HL-60/S4 treated with retinoic acid at 250 ng/mL for 4 days and 3 days (cell line): ENCODE results near the gene RAP1GAP2.
"Not testable (repeated sequence)": the region's sequence is repeated elsewhere in the genome, so short reads cannot be mapped to it uniquely, and the experiment has no call there.

Experiments
- in situ Hi-C: fragments of 300-500 bp; cut with MboI; formaldehyde crosslinking; loops from 2 replicates; pipeline ENCODE4 v1.7.0; 2022; ENCODE audit warnings: low sequenced_read_pairs

Gene RAP1GAP2

DNA sequence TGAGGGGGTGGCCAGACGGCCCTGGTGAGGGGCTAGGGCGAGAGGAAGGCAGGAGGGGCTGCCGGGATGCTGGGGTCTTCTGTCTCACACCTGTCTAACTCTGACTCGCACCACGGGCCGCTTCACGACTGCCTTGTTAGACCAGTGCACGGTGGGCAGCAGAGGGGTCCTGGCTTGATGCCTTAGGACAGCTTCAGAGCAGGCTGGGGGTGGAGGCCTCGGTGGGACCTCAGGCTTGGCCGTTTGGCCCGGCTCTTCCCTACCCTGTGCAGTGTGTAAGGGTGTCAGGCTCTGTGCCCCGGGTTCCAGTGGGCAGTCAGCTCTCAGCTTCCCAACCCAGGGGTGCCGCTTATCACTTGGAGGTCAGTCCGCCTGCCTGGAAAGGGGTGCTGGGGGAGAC, 166.5 kb downstream of the RAP1GAP2 start:
- in situ Hi-C loops, result no loop called here

- in situ Hi-C loops, result no loop called here
These were observed 167.2 kb downstream of the RAP1GAP2 start for GRCh38 chr17:2963332-2964027.

- in situ Hi-C loops, result no loop called here
These were observed 167.8 kb downstream of the RAP1GAP2 start for GRCh38 chr17:2964028-2964356.

DNA sequence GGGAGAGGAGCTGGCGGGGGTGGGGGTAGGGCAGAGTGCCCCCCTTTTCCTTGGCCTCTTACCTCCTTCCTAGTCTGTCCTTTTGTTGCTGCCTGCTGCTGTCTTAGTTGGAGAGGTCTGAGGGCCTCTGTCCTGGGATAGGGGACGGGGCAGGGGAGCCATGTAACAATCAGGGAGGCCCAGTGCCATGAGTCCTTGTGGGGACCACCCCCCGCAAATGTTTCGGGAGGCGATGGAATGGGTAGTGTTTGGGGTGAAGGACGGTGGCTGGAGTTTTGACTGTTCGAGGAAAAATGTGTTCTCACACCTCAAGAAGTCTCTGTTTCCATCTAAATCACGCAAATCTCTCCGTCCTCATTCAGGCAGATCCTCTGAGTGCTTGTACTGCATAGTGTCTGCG, 168.1 kb downstream of the RAP1GAP2 start:
- in situ Hi-C loops, result no loop called here

GRCh38 chr17:2964831-2965230, 168.6 kb downstream of the RAP1GAP2 start:
- in situ Hi-C loops, result no loop called here

GRCh38 chr17:2965621-2966595, 169.7 kb downstream of the RAP1GAP2 start:
- in situ Hi-C loops, result no loop called here

DNA sequence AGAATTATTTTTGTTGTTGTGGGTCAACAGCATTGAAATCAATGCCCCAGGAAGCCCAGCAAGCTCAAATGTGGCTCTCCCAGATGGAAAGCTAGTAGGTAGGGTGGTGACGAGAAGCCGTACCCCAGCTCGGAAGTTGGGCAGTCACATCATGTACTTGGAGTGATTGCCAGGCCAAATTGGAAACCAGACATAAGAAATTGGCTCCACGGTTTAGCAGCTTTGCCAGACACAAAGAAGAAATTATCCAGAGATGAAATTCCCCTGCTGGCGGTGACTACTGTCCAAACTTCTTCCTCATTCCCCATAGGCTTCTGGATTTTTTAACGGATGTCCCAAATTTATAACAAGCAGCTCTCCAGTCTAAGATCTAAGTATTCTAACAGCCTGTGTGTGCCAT, 171.3 kb downstream of the RAP1GAP2 start:
- in situ Hi-C loops, result no loop called here

- in situ Hi-C loops, result no loop called here
These were observed 175.6 kb downstream of the RAP1GAP2 start for GRCh38 chr17:2971851-2972250.

GRCh38 chr17:2972749-2973148, 176.5 kb downstream of the RAP1GAP2 start:
- in situ Hi-C loops, result no loop called here

- in situ Hi-C loops, result no loop called here
These were observed 178.1 kb downstream of the RAP1GAP2 start for GRCh38 chr17:2974347-2974746.

GRCh38 chr17:2975469-2975958, 179.3 kb downstream of the RAP1GAP2 start:
- in situ Hi-C loops, result no loop called here

DNA sequence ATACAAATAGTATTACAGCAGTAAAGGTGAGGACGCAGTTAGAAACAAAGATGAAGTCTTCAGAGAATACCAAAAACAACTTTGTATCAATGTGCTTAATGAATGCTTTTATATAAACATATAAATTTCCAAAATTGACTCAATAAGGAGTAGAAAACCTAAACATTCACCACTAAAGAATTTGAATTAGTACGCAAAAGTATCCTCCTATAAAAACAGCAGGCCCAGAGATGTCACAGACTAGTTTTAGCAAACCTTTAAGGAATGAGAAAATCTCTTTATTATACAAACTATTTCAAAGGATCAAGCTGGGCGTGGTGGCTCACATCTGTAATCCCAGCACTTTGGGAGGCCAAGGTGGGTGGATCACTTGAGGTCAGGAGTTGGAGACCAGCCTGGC, 180.9 kb downstream of the RAP1GAP2 start:
- in situ Hi-C loops, result no loop called here

- in situ Hi-C loops, result no loop called here
These were observed 181.9 kb downstream of the RAP1GAP2 start for GRCh38 chr17:2978116-2978515.

DNA sequence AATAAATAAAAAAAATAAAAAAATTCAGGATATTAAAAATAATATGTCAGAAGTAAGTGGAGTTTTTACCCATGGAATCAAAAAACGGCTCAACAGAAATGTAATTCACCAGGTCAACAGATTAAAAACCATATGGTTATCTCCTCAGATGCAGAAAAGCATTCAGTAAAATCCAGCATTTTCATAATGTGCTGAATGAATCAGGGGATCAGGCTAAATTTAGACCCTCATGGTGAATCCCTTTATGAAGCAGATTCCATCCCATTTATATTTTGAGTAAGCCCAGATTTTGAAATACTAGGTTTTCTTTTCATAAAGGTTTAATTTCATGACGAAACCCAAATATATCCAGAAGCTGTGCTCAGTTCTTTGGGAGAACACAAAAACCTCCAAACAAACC, 182.8 kb downstream of the RAP1GAP2 start:
- in situ Hi-C loops, result no loop called here

- in situ Hi-C loops, result no loop called here
These were observed 184.1 kb downstream of the RAP1GAP2 start for GRCh38 chr17:2980211-2980903.

GRCh38 chr17:2980904-2981246, 184.6 kb downstream of the RAP1GAP2 start:
- in situ Hi-C loops, result no loop called here

GRCh38 chr17:2981325-2981724, 185.1 kb downstream of the RAP1GAP2 start:
- in situ Hi-C loops, result no loop called here

DNA sequence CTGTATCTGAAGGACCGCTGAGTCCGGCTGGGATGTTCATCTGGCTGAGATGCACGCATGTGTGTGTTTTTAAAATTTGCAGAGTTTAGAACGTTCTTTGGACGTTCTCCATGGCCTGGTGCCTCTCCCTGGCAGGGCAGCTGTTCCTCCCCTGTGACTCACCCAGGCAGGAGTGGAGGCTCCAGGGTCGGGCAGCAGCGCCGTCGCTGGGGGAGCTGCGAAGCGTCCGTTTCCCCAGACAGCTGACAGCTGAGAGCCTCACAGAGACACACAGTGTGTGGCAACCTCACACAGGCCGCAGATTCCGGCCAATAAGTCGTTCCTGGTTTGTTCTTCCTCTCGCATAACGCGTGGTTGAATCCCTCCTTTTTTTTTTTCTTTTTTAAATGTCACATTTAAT, 186.6 kb downstream of the RAP1GAP2 start:
- in situ Hi-C loops, result no loop called here

DNA sequence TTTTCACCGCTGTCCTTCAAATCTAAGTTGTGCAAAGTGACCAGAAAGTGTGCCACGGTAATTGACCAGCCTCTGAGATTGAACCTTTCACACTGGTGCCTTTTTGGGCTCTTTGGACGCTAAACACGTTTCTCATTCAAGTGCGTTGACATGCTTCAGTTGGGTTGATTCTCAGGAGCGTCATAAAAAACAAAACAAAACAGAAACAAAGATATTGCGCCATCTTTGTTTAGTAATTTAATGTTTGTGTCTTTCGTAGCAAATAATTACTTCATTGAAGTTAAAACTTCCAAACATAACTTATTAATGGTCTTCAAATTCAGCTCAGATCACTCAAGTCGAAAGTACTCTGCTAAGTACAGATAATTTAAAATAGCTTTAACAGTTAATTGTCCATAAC, 187.0 kb downstream of the RAP1GAP2 start:
- in situ Hi-C loops, result no loop called here

DNA sequence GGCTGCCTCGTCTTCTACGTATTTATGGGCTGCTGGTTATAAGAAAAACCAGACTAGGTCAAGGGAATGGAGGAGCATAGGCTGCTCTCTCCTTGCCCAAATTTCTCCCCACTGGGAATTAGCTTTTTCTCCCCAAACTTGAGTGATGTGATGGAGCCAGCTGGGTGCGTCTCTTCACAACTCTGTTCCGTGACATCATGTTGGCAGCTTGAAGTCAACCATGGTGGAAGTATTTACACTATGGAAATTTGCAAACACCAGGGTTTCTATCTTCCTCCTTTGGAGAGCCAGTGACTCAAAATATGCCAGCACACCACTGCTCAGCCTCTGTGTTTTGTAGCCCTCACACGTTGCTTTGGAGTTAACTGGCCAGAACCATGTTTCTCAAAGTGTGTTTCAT, 189.1 kb downstream of the RAP1GAP2 start:
- in situ Hi-C loops, result no loop called here

DNA sequence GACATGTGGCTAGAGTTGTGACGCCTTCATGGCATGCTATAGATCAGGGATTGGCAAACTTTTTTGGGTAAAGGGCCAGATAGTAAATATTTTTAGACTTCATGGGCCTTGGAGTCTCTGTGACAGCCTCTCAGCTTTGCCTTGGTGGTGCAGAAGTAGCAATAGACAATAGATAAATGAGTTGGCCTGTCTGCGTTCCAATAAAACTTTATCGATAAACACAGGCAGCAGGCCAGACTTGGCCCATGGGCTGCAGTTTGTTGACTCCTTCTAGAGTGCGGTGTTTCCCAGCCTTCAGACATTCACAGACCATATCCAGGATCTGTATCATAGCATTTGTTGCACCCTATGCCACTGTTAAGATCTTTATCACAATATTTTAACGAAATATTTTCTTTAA, 190.7 kb downstream of the RAP1GAP2 start:
- in situ Hi-C loops, result no loop called here

DNA sequence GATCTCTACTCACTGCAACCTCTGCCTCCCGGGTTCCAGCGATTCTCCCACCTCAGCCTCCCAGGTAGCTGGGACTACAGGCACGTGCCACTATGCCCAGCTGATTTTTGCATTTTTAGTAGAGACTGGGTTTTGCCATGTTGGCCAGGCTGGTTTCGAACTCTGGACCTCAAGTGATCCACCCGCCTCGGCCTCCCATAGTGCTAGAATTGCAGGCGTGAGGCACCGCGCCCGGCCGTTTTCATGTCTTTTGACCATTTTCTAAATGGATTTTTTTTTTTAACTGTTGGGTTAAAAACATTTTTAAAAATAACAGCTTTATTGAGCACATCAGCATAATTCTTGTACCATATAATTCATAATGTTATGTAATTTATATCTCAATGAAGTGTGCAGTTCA, 193.2 kb downstream of the RAP1GAP2 start:
- in situ Hi-C loops, result not testable (repeated sequence)
